Posterior vena cava (tissue), 2 donors: Measurements from ENCODE around the gene MPST. TPM values are rescaled to one million over a fixed set of nuclear protein-coding genes. Genes with fewer than 3 reads are reported as not detected.

Experiments
- DNase-seq: peaks from one replicate; pipeline ENCODE4 v3.0.0-alpha.2; 2020; ENCODE audit warnings: low spot score
- intact Hi-C, 2 donors: fragments of 100-400 bp; cut with DNase I; formaldehyde crosslinking; loops; one replicate each; pipeline versions ENCODE4 v1.14.1 to v1.14.2; 2022 to 2023
- total RNA-seq, 2 donors: library from RNA; stranded (reverse); fragmentation: NEBNext Ultra II Directional; extraction: Animal tissue kit (Norgen Biotek cat#: 25700); gene quantifications; one replicate each; pipeline ENCODE4 v1.2.1, GENCODE V29; 2021
- donor health status: DM: yes; HTN: yes; CAD: no.
- donor health status: DM: yes; HTN: yes; CAD: no.

The MPST gene
- total RNA-seq, 2 donors from 2014 or later, result 19.7 to 21.0 TPM

DNA sequence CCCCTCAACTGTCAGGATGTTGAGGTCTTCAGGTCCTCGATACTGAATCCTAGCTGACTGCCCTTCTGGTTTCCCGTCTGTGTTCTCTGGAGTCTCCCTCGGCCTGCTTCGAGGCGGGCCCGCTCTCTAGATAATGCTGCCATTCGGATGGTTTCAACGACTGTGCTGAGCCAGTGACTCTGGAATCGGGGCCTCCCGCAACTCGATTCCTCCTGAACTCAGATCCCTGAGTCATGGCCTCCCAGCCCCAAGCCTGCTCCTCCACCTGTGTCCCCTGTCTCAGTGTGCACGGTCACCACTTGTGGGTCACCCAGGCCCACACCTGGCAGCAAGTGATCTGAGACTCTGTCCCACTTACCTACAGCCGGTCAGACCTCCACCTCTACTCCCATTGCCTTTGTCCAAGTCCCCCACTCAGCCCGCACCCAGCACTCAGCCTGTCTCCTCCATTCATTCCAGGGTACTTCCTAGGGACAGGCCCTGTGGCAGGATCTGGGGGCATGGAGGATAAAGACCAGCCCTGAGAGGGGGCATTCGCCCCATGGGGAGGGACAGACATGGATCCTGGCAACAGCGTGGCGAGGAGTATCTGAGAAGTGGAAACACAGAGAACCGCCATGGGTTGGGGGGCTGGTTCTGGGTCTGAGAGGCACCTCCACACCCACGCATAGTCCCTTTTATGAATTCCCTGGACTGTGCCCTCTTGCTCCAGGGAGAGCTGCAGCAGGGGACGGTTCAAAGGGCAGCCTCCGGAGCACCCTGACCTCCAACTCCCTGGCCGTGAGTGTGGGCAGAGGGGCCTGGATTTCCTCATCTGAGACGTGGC, 14.3 kb downstream of the MPST start:
- intact Hi-C loops, result no loop called here
- DNase-seq, result no peak

DNA sequence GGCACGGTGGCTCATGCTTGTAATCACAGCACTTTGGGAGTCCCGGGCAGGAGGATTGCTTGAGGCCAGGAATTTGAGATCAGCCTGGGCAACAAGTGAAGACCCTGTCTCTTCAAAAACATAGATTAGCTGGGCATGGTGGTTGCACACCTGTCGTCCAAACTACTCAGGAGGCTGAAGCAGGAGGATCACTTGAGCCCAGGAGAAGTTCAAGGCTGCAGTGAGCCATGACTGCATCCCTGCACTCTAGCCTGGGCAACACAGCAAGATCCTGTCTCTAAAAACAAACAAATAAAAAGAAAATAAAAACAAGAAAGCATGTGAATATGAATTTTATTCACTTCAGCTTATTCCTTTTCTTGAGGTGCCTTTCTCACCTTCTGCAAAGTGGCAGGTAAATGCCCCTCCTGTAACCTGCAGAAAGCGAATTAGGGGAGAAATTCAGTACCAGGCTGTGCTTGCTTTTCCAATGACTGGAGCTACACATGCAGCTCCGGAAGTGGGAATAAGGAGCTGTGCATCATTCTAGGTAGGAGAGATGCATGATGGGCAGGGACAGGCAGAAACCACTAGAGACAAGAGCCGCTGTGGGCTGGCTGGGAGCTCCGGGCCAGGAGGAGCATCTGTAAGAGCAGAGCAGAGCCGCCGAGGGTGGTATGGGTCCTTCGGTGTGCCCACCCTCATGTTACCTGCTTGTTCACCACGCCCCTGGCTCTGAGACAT, 17.3 kb downstream of the MPST start:
- DNase-seq, result no peak
- intact Hi-C loops, result no loop called here

DNA sequence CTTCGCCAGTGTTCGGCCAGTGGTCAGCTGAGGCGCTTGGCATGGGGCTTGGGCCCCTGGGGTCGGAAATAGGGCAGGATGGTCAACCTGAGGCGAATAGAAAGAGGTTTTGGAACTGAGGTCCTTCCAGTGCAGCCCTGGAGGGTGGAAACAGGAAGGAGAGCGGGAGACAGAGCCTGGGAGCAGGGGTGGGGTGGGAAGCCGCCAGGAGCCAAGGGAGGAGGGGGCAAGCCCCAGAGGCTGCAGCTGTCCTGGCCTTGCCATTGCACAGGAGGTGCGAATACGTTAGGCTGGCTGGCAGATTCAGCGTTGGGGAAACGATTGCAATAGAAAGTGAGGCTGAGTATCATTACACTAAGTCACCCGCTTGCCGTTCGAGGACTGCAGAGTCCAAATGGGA, 18.1 kb downstream of the MPST start:
- DNase-seq, result no peak
- intact Hi-C loops, result no loop called here

DNA sequence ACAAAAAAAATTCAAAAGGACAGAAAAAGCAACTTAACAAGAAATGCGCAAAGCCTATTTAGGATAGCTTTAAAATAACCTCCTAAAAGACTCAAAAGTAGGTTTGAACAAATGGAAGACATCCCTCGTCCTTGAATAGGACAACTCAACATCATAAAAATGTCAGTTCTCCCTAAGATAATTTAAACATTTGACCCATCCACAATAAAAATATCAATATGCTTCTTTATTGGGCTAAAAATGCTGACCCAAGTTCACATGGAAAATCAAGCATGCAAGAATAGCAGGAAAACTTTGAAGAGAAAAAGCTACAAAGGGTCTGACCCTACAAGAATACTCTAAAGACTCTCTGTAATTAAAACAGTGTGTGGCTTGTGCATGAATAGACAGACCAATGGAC, 19.9 kb downstream of the MPST start:
- intact Hi-C loops, result no loop called here
- no peak for DNase-seq

DNA sequence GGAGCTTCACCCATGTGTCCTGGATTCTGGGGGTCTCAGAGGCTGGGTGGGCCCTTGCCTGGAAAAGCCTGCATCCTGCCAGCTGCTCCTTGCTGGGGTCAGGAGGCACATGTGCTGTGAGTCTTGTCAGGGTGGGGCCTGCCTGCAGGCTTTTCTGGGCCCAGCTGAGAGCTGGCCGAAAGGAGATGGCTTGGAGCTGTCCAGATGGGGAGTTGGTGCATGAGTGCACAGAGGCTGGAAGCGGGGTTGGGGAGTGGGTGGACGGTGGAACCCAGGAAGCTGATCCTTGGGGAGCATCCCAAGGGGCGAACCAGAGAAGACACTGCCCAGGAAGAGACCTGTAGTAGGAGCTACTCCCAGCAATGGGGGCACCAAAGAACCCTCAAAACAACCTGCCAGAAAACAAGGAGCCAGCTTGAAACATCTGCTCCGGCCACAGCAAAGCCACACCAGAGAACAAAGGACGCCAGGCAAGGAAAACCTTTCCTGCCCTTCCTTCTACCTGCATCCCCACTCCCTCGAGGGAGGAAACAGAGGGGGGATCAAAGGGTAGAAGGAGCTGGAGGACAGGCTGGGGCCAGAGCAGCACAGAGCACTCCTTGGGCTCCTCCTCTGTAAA, 23.8 kb downstream of the MPST start:
- intact Hi-C loops, result no loop called here
- DNase-seq, result no peak

DNA sequence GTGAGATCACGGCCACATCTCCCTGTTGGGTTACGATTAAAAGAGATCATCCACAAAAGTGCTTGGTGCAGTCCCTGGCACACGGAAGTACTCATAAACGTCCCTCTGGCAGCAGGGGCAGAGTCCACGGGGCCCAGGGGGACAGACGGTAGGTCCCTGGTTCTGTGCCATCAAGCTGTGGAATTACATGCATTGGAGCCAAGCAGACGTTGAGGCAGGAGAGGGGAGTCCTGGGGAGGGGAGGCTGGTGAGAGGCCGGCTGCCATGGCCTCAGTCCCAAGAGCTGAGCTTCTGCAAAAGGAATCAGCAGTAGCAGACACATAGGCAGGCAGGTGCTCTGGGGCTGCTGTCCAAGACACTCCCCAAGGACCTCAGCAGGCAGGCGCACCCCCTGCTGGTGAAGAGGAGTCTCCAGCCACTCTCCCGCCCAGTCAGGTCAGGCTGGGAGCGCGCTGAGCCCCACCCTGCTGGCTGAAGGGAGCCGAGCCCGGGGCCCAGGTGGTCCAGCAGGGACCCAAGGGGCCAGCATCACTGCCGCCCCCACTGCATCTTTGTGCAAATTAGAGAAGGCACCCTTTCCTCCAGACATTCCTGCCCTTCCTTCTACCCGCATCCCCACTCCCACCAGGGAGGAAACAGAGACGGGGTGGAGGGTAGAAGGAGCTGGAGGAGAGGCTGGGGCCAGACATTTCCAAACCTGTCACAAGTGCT, 24.4 kb downstream of the MPST start:
- DNase-seq, result no peak
- intact Hi-C loops, result no loop called here

DNA sequence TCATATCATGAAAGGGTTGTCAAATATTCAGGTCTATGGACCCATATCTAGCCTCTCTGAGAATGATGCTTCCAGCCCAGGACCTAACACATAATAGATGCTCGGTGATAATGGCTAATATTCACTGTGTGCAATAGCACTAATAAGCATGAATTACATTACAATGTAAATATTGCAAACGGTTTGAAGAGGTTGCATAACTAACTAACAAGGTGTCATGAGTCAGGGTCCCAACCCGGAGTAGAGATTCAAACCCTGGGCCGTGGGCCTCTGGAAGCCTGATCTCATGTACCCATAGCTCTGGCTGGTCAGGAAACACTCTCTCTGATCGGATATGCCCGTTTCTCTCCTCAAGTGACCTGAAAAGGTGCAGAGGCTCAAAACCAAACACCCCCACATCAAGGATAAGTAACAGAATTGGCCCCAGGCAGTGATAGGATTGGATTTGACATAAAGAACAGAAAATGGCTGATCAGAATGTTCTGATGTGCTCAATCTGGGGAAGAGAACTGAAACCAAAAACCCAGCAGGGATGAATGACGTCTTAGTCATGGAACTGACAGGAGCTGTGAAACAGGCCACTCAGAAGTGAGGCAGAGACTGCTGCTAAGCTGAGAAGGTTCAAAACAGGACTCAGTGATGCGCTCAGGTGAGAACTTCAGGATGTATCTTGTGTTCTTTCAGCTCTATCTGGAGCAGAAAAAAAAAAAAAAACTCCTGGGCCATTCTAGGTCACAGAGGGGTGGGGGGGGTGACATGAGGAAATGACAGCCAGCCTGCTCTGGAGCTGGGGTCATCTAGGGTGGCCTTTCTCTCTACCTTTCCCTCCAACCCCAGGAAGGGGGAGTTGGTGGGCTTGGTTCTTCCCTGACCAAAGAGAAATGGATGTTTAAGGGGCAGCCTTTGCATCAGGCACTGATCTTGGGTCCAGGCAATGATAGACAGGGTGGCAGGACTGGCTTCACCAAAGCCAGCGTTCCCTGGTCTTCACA, 25.4 kb downstream of the MPST start:
- DNase-seq, result no peak
- intact Hi-C loops, result no loop called here

DNA sequence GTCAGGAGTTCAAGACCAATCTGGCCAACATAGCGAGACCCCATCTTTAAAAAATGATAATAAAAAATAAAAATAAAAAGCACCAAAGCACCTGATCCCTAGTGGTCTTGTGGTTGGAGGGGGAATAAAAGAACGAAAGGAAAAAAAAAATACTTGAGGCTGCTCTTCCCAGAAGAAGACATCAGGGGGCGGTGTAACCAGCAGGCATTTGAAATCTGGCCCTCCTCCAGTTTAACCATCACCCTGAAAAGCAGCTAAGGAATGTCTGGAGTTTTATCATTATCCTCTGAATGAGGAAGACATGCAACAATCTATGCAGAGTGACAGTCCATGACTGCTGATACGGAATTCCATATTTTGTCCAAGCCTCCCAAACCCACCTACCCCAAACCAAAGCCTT, 26.4 kb downstream of the MPST start:
- intact Hi-C loops, result no loop called here
- DNase-seq, result no peak

DNA sequence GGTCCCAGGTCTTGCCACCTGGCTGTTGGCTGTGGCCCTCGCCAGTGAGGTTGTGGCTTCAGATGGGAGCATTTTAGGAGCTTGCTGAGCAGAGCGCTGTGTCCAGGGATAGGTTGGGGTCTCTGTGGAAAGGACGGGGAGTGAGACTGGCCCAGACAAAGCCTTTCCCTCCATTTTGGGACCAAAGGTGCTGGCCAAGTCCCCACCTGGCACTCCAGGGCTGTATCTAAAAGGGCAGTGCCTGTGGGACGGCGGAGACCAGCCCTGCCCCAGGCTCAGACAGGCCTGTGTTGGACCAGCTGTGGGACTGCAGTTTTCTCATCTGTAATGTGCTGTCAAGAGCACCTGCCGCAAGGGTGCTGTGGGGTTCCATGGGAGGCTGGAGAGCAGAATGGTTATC, 27.0 kb downstream of the MPST start:
- DNase-seq, result no peak
- intact Hi-C loops, result no loop called here

DNA sequence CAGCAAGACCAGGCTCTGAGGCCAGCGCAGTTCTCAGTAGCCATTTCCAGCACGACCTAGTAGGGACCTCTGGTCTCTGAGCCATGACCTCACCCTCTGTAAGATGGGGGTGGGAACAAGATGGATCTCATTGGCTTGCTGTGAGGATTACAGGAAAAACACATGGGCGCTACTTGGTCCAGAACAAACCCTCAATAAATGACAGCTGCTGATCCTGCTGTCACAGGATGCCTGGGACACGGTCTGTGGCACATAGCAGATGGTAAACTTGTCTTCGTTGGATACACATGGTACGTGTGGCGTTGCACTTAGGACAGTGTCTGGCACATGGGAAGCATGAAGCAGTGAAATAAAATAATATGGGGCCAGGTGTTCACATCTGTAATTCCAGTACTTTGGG, 27.5 kb downstream of the MPST start:
- intact Hi-C loops, result no loop called here
- no peak for DNase-seq

DNA sequence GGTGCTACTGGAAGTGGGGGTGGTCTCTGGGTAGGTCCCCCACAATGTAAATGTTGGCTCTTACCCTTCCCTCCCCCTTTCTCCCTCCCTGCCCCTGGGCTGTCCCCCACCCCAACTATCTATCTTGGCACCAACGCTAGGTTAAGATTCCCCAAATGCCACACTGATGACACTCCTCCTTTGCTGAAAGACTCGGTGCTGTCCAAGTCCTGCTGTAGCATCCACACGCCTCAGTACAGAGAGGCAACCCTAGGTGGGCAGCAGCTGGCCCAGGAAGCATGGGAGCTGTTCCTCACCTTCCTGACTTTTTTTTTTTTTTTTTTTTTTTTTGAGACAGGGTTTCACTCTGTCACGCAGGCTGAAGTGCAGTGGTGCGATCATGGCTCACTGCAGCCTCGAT, 28.6 kb downstream of the MPST start:
- no peak for DNase-seq
- intact Hi-C loops, result no loop called here

DNA sequence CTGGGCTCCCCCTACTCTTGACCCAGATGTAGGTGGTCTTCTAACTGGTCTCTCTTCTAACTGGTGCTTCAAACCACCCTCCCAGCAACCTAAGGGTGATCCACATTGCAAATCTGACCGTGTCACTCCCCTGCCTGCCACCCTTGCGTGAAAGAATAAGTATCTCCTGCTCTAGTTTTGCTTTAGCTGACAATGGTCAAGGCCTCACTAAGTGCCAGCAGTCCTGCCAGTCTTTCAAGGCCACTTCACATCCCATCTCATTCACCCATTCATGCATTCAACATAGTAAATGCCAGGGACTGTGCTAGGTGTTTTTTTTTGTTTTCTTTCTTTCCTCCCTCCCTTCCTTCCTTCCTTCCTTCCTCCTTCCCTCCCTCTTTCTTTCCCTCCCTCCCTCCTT, 29.7 kb downstream of the MPST start:
- DNase-seq, result no peak
- intact Hi-C loops, result no loop called here

DNA sequence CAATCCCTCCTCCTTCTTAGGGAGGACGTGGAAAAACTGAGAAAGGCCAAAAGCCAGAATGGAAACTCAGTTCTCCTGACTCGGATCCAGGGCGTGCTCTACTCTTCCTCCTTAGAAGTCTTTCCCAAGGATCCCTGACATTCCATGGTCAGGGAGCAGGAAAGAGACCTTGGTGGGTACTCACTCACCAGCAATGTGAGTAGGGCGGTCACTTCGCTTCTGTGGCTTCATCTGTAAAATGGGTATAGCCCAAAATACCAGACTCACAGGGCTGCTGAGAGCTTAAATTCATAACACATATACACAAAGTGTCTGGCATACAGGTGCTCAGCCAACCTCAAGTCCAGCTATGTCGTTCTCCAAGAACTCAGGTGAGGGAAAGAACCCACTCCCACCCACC, 31.4 kb downstream of the MPST start:
- no peak for DNase-seq
- intact Hi-C loops, result no loop called here

DNA sequence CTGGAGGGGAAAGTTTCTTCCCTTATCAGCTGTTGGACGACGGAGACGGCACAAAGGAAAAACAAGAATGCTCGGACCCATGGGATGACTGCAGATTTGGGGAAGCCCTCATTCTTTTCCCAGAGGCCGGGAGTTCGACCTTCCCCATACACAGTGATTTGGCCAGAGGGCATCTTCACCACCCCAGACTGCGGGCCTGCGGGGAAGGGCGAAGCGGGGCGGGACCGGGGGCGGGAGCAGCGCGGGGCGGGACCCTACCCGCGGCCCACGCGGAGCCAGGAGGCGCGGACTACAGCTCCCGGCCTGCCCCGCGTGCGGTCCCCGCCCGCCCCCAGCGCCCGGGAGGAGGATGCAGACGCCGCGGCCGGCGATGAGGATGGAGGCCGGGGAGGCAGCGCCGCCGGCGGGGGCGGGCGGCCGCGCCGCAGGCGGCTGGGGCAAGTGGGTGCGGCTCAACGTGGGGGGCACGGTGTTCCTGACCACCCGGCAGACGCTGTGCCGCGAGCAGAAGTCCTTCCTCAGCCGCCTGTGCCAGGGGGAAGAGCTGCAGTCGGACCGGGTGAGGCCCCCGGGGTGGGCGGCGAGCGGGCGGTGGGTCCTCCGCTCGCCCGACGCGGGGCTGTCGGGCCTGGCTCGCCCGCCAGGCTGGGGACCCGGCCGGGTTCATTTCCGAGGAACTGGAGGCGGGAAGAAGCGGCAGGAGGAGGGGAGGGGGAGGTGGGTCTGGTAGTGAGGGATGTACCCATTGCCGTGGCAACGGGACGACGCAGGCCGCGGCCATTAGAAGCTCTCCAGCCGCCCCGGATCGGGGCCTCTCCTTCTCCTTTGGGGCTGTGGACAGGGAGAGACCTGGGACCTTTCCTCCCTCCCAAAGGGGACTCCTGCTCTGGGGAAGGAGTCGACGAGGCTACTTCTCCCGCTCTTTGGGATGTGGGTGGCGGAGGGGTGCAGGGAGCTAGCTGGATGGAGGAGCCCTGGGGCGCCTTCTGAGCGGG, 32.1 kb downstream of the MPST start, which contains the start of gene KCTD17:
KCTD17 (plus strand) TSS at position 352 of the 995 bp plus-strand sequence; CDS start at position 371, 19 bp downstream.
- DNase-seq, result peak; percentile 90
- intact Hi-C loops, result no loop called here

DNA sequence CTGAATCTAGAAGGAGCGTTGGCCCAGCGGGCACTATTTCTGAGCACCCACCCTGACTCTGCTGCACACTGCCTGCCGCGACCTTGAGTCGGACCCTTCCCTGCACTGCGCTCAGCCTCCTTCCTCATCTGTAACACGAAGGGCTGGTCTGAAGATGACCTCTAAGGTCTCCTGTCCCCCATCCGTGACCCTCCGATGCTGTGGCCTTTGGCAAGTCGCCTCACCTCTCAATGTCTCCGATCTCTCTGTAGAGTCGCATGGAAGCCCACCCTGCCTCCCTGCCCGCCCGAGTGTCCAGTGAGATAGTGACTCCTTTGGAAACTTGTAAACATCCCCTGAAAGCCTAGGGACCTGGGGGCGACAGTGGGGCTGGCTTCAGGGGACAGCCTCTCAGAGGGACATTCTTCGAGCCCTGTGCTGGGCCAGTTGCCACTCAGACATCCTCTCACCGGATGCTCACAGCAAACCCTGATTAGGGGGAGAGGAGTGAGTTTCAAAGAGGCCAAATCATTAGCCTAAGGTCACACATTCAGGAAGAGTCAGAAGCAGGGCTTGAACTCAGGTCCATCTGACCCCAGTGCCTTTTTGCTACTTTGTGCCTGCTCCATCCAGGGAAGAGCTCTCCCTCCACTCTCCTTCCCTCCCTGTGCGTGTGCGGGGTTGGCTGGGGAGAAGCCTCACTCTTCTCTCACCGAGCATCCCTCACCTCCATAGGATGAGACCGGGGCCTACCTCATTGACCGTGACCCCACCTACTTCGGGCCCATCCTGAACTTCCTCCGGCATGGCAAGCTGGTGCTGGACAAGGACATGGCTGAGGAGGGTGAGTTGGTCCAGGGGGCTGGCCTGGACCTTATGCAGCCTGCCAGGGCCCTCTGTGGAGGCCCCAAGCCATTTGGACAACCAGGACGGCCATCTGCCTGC, 33.1 kb downstream of the MPST start:
- intact Hi-C loops, result no loop called here
- peak; percentile 83 for DNase-seq

DNA sequence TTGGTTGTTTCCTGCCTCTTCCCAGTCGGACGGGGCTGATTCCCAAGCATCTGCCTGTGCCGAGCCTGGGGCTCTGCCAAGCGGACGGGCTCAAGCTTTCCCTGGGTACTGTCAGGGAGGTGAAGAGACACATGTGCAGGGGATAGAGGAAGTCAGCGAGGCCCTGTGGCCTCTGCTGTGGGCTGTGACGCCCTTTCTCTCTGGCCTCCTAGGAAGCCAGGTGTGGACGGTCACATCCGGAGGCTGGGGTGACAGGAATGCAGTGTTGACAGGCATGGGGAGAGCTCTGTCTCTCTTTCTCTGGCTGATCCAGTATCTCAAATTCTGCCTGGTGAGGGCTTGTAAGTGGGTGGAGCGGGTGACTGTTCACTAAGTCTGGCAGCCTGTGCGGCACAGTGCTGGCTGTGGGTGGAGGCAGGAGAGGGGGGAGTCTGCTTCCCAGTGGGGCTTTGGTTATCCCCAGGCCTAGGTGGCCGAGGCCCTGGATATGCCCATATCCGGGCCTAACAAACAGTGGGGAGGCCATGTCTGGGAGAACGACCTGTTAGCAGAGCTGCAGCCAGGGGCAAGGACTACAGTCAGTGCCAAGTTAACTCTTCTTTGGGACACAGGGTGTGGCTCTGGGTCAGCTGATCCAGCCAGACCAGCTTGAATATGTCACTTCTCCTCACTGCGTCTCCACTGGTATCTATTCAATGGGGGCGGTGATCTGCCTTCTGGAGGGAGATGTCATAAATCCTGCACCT, 33.9 kb downstream of the MPST start:
- intact Hi-C loops, result no loop called here
- DNase-seq, result no peak
